Activated B cell treated with CpG ODN at 0.5 μM for 24 hours (primary cell): ENCODE data around the gene CST7. TPM values are rescaled to one million over a fixed set of nuclear protein-coding genes. Genes with fewer than 3 reads are reported as not detected.

Experiments
- ATAC-seq: fragments of 200-7000 bp; cut with Tn5 transposase; one replicate; pipeline ENCODE4 v1.10.0; 2021; ENCODE audit warnings: low read depth, mild to moderate bottlenecking, moderate library complexity
- CTCF ChIA-PET: fragments of 350-600 bp; sonication (Branson Sonifier 250); formaldehyde crosslinking; loops from one replicate; lab custom pipeline; 2021; ENCODE audit warnings: antibody characterized with exemption; lab: Charles Lee
- POLR2A ChIA-PET: fragments of 350-600 bp; sonication (Branson Sonifier 250); formaldehyde crosslinking; loops from one replicate; lab custom pipeline; 2021; ENCODE audit warnings: antibody characterized with exemption; lab: Charles Lee
- DNase-seq: peaks from one replicate; pipeline ENCODE4 v3.0.0; 2022
- H3K27ac Mint-ChIP-seq: one replicate; pipeline ENCODE4 v1.8.0; 2020; ENCODE audit warnings: mixed read lengths
- H3K27me3 Mint-ChIP-seq: one replicate; pipeline ENCODE4 v1.8.0; 2021; ENCODE audit warnings: mixed read lengths
- H3K36me3 Mint-ChIP-seq: one replicate; pipeline ENCODE4 v1.8.0; 2021; ENCODE audit warnings: low read depth, mixed read lengths
- H3K4me1 Mint-ChIP-seq: one replicate; pipeline ENCODE4 v1.8.0; 2021; ENCODE audit warnings: mixed read lengths
- H3K4me3 Mint-ChIP-seq: one replicate; pipeline ENCODE4 v1.8.0; 2020; ENCODE audit warnings: mild to moderate bottlenecking, mixed read lengths
- H3K9me3 Mint-ChIP-seq: one replicate; pipeline ENCODE4 v1.8.0; 2020; ENCODE audit warnings: mixed read lengths
- intact Hi-C: fragments of 100-400 bp; cut with micrococcal nuclease; formaldehyde crosslinking; loops from one replicate; pipeline ENCODE4 v1.15.1; 2024
- total RNA-seq: library from RNA; stranded (reverse); gene quantifications from 2 replicates; pipeline ENCODE4 v1.2.3, GENCODE V29; 2022
- TF ChIP-seq, protein P1 (sequence below): fragments of 200-600 bp; IDR thresholded peaks from one replicate; pipeline ENCODE4 v1.8.0; 2022; ENCODE audit warnings: antibody characterized with exemption, mild to moderate bottlenecking

Gene CST7
- total RNA-seq, 1 donor from 2014 or later = 1.0 TPM

GRCh38 chr20:24910461-24910860, 38.6 kb upstream of the CST7 start:
- CTCF ChIA-PET = no interaction called here
- no peak for DNase-seq
- no peak for ATAC-seq
- Mint-ChIP-seq H3K27me3 (no peaks in the 10 kb centered on the region), H3K27ac (no peak overlapping the region), H3K4me1 (no peaks in the 10 kb centered on the region), H3K4me3 (no peak overlapping the region), H3K9me3 (peaks cover 13% of the 10 kb centered on the region), H3K36me3 (peaks cover 2% of the 10 kb centered on the region)
- TF ChIP-seq, protein P1, sequence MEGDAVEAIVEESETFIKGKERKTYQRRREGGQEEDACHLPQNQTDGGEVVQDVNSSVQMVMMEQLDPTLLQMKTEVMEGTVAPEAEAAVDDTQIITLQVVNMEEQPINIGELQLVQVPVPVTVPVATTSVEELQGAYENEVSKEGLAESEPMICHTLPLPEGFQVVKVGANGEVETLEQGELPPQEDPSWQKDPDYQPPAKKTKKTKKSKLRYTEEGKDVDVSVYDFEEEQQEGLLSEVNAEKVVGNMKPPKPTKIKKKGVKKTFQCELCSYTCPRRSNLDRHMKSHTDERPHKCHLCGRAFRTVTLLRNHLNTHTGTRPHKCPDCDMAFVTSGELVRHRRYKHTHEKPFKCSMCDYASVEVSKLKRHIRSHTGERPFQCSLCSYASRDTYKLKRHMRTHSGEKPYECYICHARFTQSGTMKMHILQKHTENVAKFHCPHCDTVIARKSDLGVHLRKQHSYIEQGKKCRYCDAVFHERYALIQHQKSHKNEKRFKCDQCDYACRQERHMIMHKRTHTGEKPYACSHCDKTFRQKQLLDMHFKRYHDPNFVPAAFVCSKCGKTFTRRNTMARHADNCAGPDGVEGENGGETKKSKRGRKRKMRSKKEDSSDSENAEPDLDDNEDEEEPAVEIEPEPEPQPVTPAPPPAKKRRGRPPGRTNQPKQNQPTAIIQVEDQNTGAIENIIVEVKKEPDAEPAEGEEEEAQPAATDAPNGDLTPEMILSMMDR = no peak
- POLR2A ChIA-PET = interaction anchor here (0.6 kb wide), 1 partner anchor 25 kb away, joined by 3 read pairs; no protein-coding TSS in a partner anchor
- intact Hi-C loops = no loop called here

GRCh38 chr20:24911461-24911860, 37.6 kb upstream of the CST7 start:
- ChIA-PET POLR2A (interaction anchor here (0.6 kb wide), 1 partner anchor 407 kb away, joined by 5 read pairs; no protein-coding TSS in a partner anchor), CTCF (no interaction called here)
- Mint-ChIP-seq H3K4me1 (no peaks in the 10 kb centered on the region), H3K4me3 (no peak overlapping the region), H3K27me3 (no peaks in the 10 kb centered on the region), H3K27ac (no peak overlapping the region), H3K36me3 (peaks cover 2% of the 10 kb centered on the region), H3K9me3 (peaks cover 13% of the 10 kb centered on the region)
- intact Hi-C loops = no loop called here
- DNase-seq (no peak), ATAC-seq (no peak)
- TF ChIP-seq, protein P1 = no peak

DNA sequence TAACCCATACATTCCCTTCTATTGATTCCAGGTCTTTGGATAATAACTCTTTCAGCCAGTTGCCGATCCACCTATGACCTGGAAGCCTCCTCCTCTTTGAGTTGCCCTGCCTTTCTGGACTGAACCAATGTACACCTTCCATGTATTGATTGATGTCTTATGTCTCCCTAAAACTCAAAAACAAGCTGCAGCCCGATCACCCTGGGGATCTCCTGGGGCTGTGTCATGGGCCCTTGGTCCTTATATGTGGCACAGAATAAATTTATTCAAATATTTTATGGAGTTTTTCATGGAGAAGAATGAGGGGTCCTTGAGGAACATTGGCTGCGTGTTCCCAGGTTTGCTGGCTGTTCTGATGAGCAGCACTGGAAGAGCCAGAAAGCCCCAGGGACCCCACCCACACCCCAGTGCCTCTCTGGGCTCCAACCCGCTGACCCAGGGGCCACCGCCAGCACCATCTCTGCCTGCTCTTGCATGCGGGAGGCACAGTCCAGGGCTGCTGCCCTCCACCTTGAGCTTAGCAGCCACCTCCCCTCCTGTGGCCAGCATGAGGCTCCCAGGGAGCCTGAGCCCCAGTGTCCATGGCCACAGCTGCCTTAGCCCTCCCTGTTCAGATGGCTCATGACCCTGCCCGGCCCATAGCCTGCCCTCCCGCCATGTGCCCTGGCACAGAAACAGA, 36.5 kb upstream of the CST7 start:
- Mint-ChIP-seq H3K36me3 (peaks cover 2% of the 10 kb centered on the region), H3K4me3 (no peak overlapping the region), H3K27ac (no peak overlapping the region), H3K9me3 (peaks cover 8% of the 10 kb centered on the region), H3K27me3 (peaks cover 3% of the 10 kb centered on the region), H3K4me1 (no peaks in the 10 kb centered on the region)
- DNase-seq = no peak
- ATAC-seq = no peak
- TF ChIP-seq, protein P1 = no peak
- intact Hi-C loops = no loop called here
- ChIA-PET CTCF (no interaction called here), POLR2A (no interaction called here)

- ChIA-PET CTCF (no interaction called here), POLR2A (no interaction called here)
- no peak overlapping the region for H3K4me3 Mint-ChIP-seq
- intact Hi-C loops = no loop called here
- peaks cover 5% of the 10 kb centered on the region for H3K27me3 Mint-ChIP-seq
- no peak overlapping the region for H3K27ac Mint-ChIP-seq
- no peak for DNase-seq
- H3K4me1 Mint-ChIP-seq = no peaks in the 10 kb centered on the region
- TF ChIP-seq, protein P1 = no peak
- H3K9me3 Mint-ChIP-seq = peaks cover 6% of the 10 kb centered on the region
- no peak for ATAC-seq
- no peaks in the 10 kb centered on the region for H3K36me3 Mint-ChIP-seq
Measured at GRCh38 chr20:24913076-24913628, 35.9 kb upstream of the CST7 start.

DNA sequence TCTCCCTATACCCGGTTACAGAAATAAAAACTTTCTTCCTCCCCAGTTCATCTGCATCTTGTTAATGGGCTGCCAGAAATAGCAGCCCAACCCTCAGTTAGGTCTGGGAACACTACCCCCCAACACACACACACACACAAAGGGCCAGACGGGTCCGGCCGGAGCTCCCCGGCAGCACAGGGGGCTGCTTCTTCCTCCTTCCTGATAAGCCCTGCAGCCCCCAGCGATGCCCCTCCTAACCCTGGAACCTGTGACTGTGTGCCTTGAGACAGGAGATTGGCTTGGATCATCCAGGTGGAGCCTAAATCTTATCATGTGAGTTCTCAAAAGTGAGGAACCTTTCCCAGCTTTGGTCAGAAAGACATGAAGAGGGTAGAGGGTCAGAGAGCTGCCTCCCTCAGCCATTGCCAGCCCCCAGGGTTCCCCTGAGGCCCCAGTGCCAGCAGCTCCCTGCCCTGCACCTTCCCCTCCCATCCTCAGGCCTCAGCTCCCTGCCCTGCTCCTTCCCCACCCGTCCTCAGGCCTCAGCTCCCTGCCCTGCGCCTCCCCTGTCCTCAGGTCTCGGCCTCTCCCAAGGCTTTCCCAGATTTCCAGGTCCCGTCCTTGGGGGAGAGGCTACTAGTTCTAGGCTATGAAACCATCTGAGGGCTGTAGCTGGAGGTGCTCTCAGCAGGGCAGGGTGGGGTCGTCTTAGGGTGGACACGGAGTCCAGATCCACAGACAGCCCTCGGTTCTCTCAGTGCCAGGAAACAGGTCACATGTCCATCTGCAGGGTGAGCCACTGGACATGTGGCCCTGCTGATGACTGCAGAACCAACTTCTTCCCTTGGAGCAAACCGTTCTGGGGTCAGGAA, 34.5 kb upstream of the CST7 start:
- Mint-ChIP-seq H3K27me3 (peaks cover 13% of the 10 kb centered on the region), H3K4me3 (no peak overlapping the region), H3K27ac (no peak overlapping the region), H3K9me3 (no peaks in the 10 kb centered on the region), H3K36me3 (no peaks in the 10 kb centered on the region), H3K4me1 (peaks cover 3% of the 10 kb centered on the region)
- intact Hi-C loops = loop anchor here (5.0 kb wide), 2 partner anchors 132 to 977 kb away; no protein-coding TSS in a partner anchor
- no peak for DNase-seq
- ChIA-PET CTCF (no interaction called here), POLR2A (no interaction called here)
- no peak for ATAC-seq
- TF ChIP-seq, protein P1 = no peak
